Measurements from ENCODE around the gene IDH3A.
A peak's percentile ranks its signal among the peaks of the same experiment; 100 is the strongest.

Gene IDH3A

DNA sequence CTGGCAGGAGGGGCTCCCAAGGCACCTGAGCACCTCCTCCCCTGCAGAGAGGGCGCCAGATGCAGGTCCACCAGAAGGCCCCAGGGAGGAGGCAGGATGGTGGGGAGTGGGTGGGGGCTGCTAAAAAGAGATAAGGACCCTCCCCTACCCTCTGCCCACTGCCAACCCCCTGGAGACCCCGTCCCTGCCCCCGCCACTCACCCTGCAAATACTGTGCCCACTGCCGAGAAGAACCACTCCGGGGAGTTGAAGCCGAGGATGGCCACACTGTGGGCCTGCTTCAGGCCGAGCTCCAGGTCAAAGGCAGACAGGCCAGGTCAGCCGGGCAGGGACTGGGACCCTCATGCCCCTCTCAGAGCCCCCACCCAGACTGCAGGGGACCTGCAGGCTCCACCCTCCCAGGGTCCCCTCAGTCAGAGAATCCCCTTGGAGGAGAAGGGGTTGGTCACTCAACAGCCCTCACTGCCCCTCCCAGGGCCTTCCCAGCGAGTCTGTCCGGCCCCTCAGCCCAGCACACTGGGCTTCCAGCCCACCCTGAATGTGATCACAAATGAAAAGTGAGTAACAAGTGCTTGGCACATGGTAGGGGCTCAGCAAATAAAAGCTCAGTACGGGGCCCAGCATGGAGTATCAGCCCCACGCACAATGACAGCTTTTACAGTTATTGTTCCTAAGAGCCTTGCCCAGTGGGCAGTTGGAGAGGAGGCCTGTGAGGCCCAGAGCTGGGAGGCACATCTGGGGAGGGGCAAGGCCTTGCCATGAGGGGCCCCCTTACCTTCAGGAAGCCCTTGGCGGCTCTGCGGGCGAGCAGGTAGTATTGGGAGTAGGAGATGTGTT is 44.8 kb downstream of the IDH3A start:
- in situ Hi-C loops (cut with MboI; ENCODE audit: low pct_unique_long_range_greater_than_20kb, low sequenced_read_pairs) = no loop called here
- no peak for DNase-seq

GRCh38 chr15:78194568-78194925 is 45.4 kb downstream of the IDH3A start:
- in situ Hi-C loops (cut with MboI; ENCODE audit: low pct_unique_long_range_greater_than_20kb, low sequenced_read_pairs) = no loop called here
- no peak for DNase-seq

GRCh38 chr15:78195735-78196201 is 46.6 kb downstream of the IDH3A start:
- in situ Hi-C loops (cut with MboI; ENCODE audit: low pct_unique_long_range_greater_than_20kb, low sequenced_read_pairs) = no loop called here
- peak; percentile 89 for DNase-seq

DNA sequence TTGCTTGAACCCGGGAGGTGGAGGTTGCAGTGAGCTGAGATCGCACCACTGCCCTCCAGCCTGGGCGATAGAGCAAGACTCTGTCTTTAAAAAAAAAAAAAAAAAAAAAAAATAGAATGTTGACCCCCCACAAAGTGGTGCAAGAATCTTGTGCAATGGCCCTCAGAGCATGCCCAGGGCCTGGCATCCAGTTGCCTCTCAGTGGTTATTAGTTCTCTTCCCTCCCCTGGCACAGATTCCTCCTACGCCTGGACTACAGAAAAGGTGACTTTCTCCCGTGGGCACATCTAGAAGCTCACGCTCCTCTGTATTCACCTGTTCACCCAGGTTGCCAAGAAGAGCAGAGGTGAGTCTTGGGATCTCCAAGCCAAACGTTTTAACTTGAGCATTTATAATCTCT is 48.5 kb downstream of the IDH3A start:
- no peak for DNase-seq
- in situ Hi-C loops (cut with MboI; ENCODE audit: low pct_unique_long_range_greater_than_20kb, low sequenced_read_pairs) = no loop called here

- in situ Hi-C loops (cut with MboI; ENCODE audit: low pct_unique_long_range_greater_than_20kb, low sequenced_read_pairs) = no loop called here
- no peak for DNase-seq
Observed at GRCh38 chr15:78200276-78200930, 51.2 kb downstream of the IDH3A start.

GRCh38 chr15:78201281-78202190 is 52.4 kb downstream of the IDH3A start:
- in situ Hi-C loops (cut with MboI; ENCODE audit: low pct_unique_long_range_greater_than_20kb, low sequenced_read_pairs) = no loop called here
- no peak for DNase-seq

GRCh38 chr15:78203346-78204225 is 54.4 kb downstream of the IDH3A start:
- no peak for DNase-seq
- in situ Hi-C loops (cut with MboI; ENCODE audit: low pct_unique_long_range_greater_than_20kb, low sequenced_read_pairs) = no loop called here

DNA sequence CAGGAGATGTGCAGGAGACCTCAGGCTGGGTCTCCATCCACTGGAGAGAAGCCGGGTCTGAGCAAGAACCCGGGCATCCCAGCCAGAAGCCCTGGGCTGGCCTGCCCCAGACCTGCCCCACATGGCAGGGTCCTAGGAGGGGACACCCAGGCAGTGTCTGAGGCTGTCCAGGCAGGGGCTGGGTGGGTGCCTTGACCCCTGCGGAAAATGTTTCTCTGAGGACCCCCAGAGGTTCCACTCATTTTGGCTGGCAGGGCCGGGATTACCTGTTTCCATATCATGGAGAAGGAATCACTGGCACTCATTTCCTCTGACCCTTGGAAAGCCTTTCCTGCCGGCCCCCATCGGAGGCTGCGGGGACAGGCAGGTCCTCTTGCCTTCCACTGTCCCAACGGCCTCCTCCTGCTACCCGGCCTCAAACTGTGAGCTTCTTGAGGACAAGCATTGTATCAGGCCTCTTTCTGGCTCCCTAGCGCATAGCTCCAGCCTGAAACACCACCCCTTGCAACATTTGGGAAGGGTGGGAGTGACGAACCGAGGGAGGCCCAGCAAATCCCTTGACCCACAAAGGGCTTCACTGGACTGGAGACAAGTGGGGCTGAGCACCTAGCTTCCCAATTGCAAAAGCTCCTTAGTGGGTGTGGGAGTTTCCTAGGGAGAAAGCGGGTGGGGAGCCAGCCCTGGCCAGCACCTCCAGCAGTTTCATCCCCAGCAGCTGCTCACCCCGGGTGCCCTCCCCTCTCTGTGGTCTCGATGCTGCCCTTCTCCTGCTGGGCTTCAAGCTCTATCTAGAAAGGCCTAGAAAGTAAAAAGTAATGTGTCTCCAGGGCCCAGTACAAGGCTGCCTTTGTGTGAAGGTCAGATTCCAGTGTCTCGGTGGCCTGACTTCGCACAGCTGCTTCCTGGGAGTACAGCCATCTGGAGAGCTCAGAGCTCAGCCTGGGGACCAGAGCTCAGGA is 55.5 kb downstream of the IDH3A start:
- DNase-seq = no peak
- in situ Hi-C loops (cut with MboI; ENCODE audit: low pct_unique_long_range_greater_than_20kb, low sequenced_read_pairs) = no loop called here

- no peak for DNase-seq
- in situ Hi-C loops (cut with MboI; ENCODE audit: low pct_unique_long_range_greater_than_20kb, low sequenced_read_pairs) = no loop called here
Observed at GRCh38 chr15:78205337-78205736, 56.2 kb downstream of the IDH3A start.

- no peak for DNase-seq
- in situ Hi-C loops (cut with MboI; ENCODE audit: low pct_unique_long_range_greater_than_20kb, low sequenced_read_pairs) = no loop called here
Observed at GRCh38 chr15:78205856-78206255, 56.7 kb downstream of the IDH3A start.

- no peak for DNase-seq
Observed at GRCh38 chr15:78206326-78207109, 57.4 kb downstream of the IDH3A start.

DNA sequence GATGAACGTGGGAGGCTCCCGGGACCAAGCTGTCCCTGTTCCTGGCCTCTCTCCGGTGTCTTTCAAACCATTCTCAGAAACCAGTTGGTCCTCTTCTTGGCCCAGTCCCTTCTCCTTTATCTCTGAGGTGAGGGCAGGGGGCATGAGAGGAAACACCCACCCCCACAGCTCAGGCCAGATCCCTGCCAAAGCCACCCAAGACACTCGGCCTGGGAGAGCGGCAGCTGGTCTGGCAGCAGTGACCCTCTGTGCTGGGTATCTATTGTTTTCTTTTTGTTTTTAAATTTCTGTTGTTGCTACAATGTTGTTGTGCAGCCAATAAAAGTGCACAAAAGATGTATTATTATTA is 57.9 kb downstream of the IDH3A start:
- DNase-seq = no peak
- in situ Hi-C loops (cut with MboI; ENCODE audit: low pct_unique_long_range_greater_than_20kb, low sequenced_read_pairs) = no loop called here

More at GRCh38 chr15:78206326-78207109, 57.4 kb downstream of the IDH3A start:
- in situ Hi-C loops (cut with MboI; ENCODE audit: low pct_unique_long_range_greater_than_20kb, low sequenced_read_pairs) = no loop called here

- no peak for DNase-seq
- in situ Hi-C loops (cut with MboI; ENCODE audit: low pct_unique_long_range_greater_than_20kb, low sequenced_read_pairs) = no loop called here
Observed at GRCh38 chr15:78207641-78208340, 58.6 kb downstream of the IDH3A start.

DNA sequence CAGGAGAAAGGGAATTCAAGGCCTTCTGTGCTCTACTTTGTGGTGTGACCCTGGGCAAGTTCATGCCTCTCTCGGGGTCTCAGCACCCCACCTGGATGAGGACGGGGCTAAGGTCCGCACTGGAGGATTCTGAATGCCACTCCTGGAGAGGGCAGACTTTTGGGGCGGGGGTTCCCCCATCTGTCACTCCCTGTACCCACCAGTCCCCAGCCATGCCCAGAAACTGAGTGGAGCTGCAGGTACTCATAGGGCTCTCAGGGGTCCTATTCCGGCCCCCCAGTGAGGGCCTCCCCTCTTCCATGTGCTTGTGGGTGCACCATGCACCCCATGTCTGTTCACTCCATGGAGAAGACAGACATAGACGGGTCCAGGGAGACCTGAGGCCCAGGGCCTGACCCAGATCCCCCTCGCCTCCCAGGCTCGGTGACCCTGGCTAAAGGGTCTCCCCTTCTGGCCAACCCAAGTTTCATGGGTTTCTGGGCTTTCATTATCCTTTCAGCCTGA is 59.2 kb downstream of the IDH3A start:
- in situ Hi-C loops (cut with MboI; ENCODE audit: low pct_unique_long_range_greater_than_20kb, low sequenced_read_pairs) = no loop called here
- no peak for DNase-seq

DNA sequence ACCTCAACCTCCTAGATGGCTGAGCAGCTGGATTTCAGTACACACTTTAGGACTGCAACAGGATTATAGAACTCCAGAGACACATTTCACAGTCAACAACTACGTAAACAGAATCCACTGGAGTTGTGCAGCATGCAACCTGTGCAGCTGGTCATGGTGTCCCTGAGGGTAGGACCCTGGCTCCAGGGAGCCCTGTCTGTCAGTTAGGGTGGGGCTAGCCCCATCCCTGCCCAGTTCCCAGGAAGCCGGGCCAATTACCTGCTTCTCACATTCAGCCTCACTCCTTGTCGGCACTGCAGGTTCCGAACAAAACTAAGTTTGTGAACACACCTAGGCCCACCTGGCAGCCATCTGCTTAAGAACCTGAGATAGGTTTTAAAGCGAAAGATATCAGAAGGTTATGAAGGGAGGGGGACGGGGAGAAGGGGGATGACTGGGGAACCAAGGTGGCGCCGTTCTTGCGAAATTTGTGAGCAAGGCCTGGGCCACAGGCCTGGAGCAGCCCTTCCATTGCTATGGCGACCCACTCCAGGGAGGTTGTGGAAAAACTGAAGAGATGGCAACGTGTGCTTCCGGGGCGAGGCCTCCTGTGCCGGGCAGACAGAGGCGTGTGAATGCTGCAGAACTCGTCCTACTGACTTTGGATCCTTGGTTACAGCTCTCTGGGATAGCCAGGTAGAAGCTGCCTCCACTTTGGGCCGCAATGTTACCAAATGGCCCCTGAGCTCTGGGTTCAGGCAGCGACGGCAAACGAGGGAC is 59.9 kb downstream of the IDH3A start:
- in situ Hi-C loops (cut with MboI; ENCODE audit: low pct_unique_long_range_greater_than_20kb, low sequenced_read_pairs) = no loop called here

More for the DNA sequence above, 59.9 kb downstream of the IDH3A start:
- no peak for DNase-seq

Measured in KBM-7 (cell line).